ENCODE data around the gene GPR39. TPM values are rescaled to one million over a fixed set of nuclear protein-coding genes. Genes with fewer than 3 reads are reported as not detected.

GPR39 gene
- total RNA-seq, 3 donors from 2014 or later (not counting 1 experiment from before 2014, with no cell fraction given): not detected

GRCh38 chr2:132448331-132448730, 31.7 kb downstream of the GPR39 start:
- no peak overlapping the region for H3K4me3 Mint-ChIP-seq
- 10% methylated on average over 6 of the region's 6 CpGs for WGBS (ENCODE audit: insufficient coverage)
- Histone ChIP-seq H3K9me3 (ENCODE audit: control insufficient read depth, insufficient read depth, low read length) (no peaks in the 10 kb centered on the region), H3K27ac (ENCODE audit: low read length) (no peak overlapping the region), H3K4me3 (ENCODE audit: low read length) (no peak overlapping the region), H3K27me3 (ENCODE audit: control insufficient read depth, insufficient read depth, low read length) (no peaks in the 10 kb centered on the region), H3K4me1 (ENCODE audit: control insufficient read depth, insufficient read depth, low read length) (no peaks in the 10 kb centered on the region), H3K36me3 (ENCODE audit: control insufficient read depth, insufficient read depth, low read length) (no peaks in the 10 kb centered on the region)
- H3K27ac Mint-ChIP-seq: no peak overlapping the region
- peaks cover 7 to 8% of the 10 kb centered on the region in 2 donors for H3K9me3 Mint-ChIP-seq
- no peaks in the 10 kb centered on the region for H3K27me3 Mint-ChIP-seq (ENCODE audit: low read depth in 2 of 2)
- ATAC-seq (no peak), DNase-seq (no peak)
- H3K4me1 Mint-ChIP-seq: no peaks in the 10 kb centered on the region
- H3K36me3 Mint-ChIP-seq: no peaks in the 10 kb centered on the region
- intact Hi-C loops (cut with micrococcal nuclease): no loop called here
- no peak for TF ChIP-seq CTCF (IDR thresholded peaks at IDR 0.05)

GRCh38 chr2:132448771-132449170, 32.2 kb downstream of the GPR39 start:
- H3K9me3 ChIP-seq (ENCODE audit: control insufficient read depth, insufficient read depth, low read length): no peaks in the 10 kb centered on the region
- no peaks in the 10 kb centered on the region for H3K27me3 ChIP-seq (ENCODE audit: control insufficient read depth, insufficient read depth, low read length)
- H3K27ac ChIP-seq (ENCODE audit: low read length): no peak overlapping the region
- H3K36me3 ChIP-seq (ENCODE audit: control insufficient read depth, insufficient read depth, low read length): no peaks in the 10 kb centered on the region
- H3K27ac Mint-ChIP-seq: no peak overlapping the region
- no peaks in the 10 kb centered on the region for H3K36me3 Mint-ChIP-seq
- H3K4me3 ChIP-seq (ENCODE audit: low read length): no peak overlapping the region
- H3K4me3 Mint-ChIP-seq: no peak overlapping the region
- ATAC-seq: no peak
- WGBS (ENCODE audit: insufficient coverage): 56% methylated on average over 1 of the region's 4 CpGs
- intact Hi-C loops (cut with micrococcal nuclease): no loop called here
- no peak for TF ChIP-seq CTCF (IDR thresholded peaks at IDR 0.05)
- peaks cover 8 to 9% of the 10 kb centered on the region in 2 donors for H3K9me3 Mint-ChIP-seq
- no peaks in the 10 kb centered on the region for H3K4me1 ChIP-seq (ENCODE audit: control insufficient read depth, insufficient read depth, low read length)
- no peak for DNase-seq
- no peaks in the 10 kb centered on the region for H3K27me3 Mint-ChIP-seq (ENCODE audit: low read depth in 2 of 2)
- no peaks in the 10 kb centered on the region for H3K4me1 Mint-ChIP-seq

- 88% methylated on average over 1 of the region's 1 CpG for WGBS (ENCODE audit: insufficient coverage)
- Mint-ChIP-seq H3K36me3 (no peaks in the 10 kb centered on the region), H3K27me3 (ENCODE audit: low read depth in 2 of 2) (no peaks in the 10 kb centered on the region), H3K4me3 (no peak overlapping the region), H3K4me1 (no peaks in the 10 kb centered on the region), H3K9me3 (peaks cover 8 to 9% of the 10 kb centered on the region in 2 donors), H3K27ac (no peak overlapping the region)
- no peak overlapping the region for H3K4me3 ChIP-seq (ENCODE audit: low read length)
- H3K27me3 ChIP-seq (ENCODE audit: control insufficient read depth, insufficient read depth, low read length): no peaks in the 10 kb centered on the region
- no peak for ATAC-seq
- H3K4me1 ChIP-seq (ENCODE audit: control insufficient read depth, insufficient read depth, low read length): no peaks in the 10 kb centered on the region
- no peak for TF ChIP-seq CTCF (IDR thresholded peaks at IDR 0.05)
- intact Hi-C loops (cut with micrococcal nuclease): no loop called here
- no peak for DNase-seq
- H3K9me3 ChIP-seq (ENCODE audit: control insufficient read depth, insufficient read depth, low read length): no peaks in the 10 kb centered on the region
- no peaks in the 10 kb centered on the region for H3K36me3 ChIP-seq (ENCODE audit: control insufficient read depth, insufficient read depth, low read length)
- no peak overlapping the region for H3K27ac ChIP-seq (ENCODE audit: low read length)
These were observed 33.3 kb downstream of the GPR39 start for GRCh38 chr2:132449868-132450267.

- Mint-ChIP-seq H3K4me3 (no peak overlapping the region), H3K36me3 (peaks cover 8% of the 10 kb centered on the region), H3K27me3 (ENCODE audit: low read depth in 2 of 2) (no peaks in the 10 kb centered on the region), H3K27ac (no peak overlapping the region), H3K4me1 (no peaks in the 10 kb centered on the region), H3K9me3 (peaks cover 12 to 19% of the 10 kb centered on the region in 2 donors)
- Histone ChIP-seq H3K9me3 (ENCODE audit: control insufficient read depth, insufficient read depth, low read length) (peaks cover 12% of the 10 kb centered on the region), H3K4me3 (ENCODE audit: low read length) (no peak overlapping the region), H3K27me3 (ENCODE audit: control insufficient read depth, insufficient read depth, low read length) (no peaks in the 10 kb centered on the region), H3K4me1 (ENCODE audit: control insufficient read depth, insufficient read depth, low read length) (no peaks in the 10 kb centered on the region), H3K27ac (ENCODE audit: low read length) (no peak overlapping the region), H3K36me3 (ENCODE audit: control insufficient read depth, insufficient read depth, low read length) (no peaks in the 10 kb centered on the region)
- DNase-seq: no peak
- TF ChIP-seq CTCF (IDR thresholded peaks at IDR 0.05): no peak
- intact Hi-C loops (cut with micrococcal nuclease): no loop called here
- WGBS (ENCODE audit: insufficient coverage): 61% methylated on average over 4 of the region's 4 CpGs
- no peak for ATAC-seq
These were observed 44.2 kb downstream of the GPR39 start for GRCh38 chr2:132460781-132461180.

All from natural killer cell (primary cell).